SIG-M5 treated with dmso at 0.1 percent for 504 hours (cell line): ENCODE results near the gene CSTPP1.
"Not testable (repeated sequence)": the region's sequence is repeated elsewhere in the genome, so short reads cannot be mapped to it uniquely, and the experiment has no call there.

Experiments
- DNase-seq: peaks from one replicate; lab custom pipeline; 2025; ENCODE audit not compliant: unreplicated experiment; lab: John Stamatoyannopoulos, UW

Gene CSTPP1

DNA sequence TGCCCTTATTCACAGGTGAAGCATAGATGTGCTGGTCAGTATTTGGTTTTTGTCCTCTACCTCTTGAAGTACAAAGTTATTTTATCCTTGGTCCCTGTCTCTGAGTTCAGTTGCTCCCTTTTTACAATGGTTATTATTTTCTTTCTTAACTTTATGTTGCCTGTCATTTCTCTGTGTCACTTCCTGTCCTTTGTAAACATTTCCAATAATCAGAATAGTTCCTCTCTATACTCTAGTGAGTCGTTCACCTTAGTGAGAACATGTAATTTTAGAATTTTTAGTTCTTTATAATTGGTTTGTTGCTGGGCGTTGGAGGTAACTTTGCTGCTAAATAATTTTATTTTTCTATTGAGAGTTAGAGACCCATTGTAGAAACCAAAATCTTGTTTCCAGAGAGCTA lies 16.0 kb downstream of the CSTPP1 start:
- no peak for DNase-seq

DNA sequence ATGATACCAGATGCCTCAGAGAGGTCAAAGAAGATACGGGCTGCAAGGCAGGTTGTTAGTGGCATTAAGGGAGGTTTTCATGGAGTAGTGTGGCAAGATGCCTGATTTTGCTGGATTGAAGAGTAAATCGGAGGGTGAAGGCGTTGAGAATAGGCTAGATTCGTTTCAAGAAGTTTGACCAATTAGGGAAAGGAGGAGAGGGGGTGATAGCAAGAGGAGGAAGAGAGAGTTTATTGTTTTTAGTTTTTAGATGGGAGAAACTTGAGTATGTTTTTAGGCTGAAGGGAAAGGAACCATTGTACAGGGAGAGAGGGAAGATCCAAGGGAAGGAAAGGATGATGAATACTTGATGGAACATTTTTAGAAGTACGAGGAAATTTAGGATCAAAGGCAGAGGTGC lies 16.5 kb downstream of the CSTPP1 start:
- DNase-seq, result no peak

DNA sequence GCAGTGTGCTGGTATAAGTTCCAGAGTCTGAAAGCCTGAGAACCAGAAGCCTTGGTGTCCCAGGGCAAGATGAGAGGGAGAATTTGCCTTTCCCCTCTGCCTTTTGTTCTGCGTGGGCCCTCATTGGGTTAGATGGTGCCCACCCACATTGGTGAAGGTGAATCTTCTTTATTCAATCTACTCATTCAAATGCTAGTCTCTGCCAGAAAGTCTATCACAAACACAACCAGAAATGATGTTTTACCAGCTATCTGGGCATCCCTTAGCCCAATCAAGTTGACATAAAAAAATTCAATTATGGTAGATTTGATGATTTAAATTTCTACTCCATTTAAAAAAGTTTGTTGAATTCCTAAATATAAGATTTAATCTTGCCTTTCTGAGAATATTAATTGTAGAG lies 22.2 kb downstream of the CSTPP1 start:
- DNase-seq, result no peak

DNA sequence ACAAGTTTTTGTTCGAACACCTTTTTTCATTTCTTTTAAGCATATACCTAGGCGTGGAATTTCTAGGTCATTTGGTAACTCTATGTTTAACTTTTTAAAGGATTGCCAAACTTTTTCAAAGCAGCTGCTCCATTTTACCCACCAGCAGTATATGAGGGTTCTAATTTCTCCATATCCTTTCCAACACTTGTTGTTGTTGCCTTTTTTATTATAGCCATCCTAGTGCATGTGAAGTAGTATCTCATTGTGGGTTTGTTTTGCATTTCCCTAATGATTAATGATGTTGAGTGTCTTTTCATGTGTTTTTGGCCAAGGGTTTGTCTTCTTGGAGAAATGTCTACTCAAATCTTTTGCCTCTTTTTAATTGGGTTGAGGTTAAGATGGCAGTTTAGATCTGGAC lies 24.5 kb downstream of the CSTPP1 start:
- no peak for DNase-seq

DNA sequence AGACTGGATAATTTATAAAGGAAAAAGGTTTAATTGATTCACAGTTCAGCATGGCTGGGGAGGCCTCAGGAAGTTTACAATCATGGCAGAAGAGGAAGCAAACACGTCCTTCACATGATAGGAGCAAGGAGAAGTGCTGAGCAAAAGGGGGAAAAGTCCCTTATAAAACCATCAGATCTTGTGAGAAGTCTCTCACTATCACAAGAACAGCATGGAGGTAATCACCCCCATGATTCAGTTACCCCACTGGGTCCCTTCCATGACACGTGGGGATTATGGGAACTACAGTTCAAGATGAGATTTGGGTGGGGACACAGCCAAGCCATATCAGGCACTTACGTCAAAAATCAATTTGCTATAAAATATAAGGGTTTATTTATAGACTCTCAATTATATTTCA lies 25.3 kb downstream of the CSTPP1 start:
- DNase-seq, result not testable (repeated sequence)

DNA sequence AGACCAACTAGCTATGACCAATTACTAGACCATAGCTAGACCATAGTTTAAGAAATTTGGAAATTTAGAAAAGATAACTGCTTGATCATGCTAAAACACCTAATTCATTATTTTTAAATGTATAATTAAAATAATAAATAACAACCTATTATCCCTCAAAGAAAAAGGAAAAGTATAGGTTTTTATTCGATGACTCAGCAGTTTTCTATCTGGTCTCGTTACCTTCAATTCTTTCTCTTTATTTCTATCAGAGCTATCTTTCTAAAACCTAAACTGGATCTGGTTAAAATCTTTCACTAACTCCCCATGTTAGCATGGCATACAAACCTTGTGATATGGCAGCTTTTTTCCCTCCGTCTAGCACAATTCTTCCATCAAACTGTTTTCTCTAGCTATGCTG lies 27.3 kb downstream of the CSTPP1 start:
- no peak for DNase-seq

DNA sequence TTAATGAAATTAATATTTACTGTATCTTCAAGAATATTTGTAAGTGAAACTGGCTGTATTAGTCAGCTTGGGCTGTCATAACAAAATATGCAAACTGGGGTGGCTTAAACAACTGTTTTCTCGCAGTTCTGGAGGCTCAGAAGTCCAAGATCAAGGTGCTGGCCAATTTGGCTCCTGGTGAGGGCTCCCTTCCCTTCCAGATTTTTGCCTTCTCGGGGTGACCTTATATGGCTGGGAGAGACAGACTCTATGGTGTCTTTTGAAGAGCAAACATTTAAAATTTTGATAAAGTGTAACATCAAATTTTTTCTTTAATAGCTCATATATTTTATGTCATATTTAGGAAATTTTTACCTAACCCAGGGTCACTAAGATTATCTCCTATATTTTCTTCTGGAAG lies 30.2 kb downstream of the CSTPP1 start:
- DNase-seq, result no peak

DNA sequence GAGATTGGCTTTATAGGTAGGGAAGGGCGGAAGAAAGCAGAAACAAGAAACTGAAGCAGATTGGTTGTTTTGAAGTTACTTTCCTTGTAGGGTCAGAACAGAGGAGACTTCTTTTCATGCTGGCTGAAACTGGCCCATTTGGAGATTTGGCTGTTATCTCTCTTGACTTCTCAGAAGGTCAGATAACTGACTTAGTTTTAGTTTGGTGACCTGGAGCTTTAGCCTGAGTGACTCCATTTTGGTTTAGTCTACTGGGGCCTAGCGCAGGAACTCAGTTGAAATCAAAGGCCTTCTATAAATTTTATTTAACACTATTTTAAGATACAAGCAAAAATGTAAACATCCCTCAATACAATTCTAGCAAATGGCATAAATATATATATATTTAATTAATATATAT lies 31.4 kb downstream of the CSTPP1 start:
- DNase-seq, result no peak

DNA sequence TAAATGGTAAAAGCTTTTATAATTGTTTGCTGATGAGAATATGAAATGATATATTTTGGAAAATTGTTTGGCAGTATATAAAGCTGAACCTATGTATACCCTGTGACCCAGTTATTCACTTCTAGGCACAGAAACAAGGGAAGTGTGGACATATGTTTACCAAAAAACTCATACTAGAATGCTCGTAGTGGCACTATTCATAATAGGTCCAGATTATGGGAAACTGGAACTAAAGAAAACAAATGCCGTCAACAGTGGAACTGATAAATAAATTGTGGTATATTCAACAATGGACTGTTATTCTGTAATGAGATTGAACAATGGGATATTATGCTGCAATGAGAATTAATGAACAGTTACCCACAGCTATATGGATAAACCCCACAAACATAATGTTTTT lies 32.8 kb downstream of the CSTPP1 start:
- DNase-seq, result no peak

DNA sequence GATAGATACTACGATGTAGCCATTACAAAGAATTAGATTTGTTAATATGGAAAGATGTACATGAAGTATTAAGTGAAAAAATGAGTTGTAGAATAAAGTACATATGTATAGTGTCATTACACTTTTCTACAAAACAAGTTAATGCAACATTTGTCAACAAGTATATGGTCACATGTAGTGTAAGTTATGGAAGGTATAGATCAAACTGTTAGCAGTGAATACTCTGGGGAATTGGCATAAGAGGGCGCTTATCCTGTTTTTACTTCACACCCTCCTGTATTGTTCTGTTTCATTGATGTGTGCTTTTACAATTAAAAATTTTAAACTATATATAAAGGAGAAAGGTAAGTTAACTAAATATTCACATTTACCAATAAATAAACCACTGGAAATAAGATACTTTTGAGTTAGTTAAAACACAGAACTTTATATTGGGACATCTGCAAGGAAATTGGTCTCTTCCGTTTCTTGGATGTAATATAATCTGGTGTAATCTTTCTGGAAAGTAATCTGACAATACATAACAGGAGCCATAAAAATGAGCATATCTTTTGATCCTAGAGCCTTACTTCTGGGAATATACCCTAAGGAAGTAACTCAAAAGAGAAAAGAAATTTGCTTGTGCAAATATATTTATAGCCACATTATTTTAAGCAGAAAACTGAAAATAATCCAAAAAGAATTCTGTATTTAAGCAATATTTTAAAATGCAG lies 34.5 kb downstream of the CSTPP1 start:
- DNase-seq, result no peak

DNA sequence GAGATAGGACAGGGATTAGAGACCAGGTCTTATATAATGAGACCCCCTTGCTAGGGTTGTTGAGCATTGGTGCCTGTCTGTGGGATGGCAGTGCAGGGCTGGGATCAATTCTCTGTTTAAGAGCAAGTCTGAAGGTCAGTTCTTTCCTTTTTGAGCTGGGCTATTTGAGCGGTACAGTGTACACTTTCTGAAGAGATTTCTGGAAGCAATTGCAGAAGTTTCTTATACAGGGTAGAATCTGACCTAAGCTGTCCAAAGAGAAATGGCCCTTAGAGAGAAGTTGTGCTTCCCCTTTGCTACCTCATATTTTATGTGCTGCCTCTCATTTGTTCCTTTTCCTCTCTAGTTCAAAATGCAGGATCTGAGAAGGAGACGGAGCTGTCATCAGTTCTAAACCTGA lies 35.8 kb downstream of the CSTPP1 start:
- DNase-seq, result no peak

DNA sequence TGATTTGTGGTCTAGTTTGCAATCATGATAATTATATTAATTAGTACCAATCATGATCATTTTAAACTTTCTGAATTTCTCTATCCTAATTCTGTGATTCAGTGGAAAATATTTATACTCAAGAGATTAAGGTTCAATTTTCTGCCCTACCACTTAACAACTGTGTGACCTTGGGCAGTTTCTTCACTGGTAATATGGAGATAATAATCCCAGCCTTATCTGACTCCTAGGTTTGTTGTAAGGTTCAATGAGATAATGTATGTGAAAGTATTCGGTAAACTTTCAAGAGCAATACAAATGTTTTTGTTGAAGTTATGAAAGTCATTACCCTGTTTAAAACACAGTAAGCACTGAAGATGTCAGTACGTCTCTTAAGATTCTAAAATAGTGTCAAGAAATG lies 36.3 kb downstream of the CSTPP1 start:
- no peak for DNase-seq

DNA sequence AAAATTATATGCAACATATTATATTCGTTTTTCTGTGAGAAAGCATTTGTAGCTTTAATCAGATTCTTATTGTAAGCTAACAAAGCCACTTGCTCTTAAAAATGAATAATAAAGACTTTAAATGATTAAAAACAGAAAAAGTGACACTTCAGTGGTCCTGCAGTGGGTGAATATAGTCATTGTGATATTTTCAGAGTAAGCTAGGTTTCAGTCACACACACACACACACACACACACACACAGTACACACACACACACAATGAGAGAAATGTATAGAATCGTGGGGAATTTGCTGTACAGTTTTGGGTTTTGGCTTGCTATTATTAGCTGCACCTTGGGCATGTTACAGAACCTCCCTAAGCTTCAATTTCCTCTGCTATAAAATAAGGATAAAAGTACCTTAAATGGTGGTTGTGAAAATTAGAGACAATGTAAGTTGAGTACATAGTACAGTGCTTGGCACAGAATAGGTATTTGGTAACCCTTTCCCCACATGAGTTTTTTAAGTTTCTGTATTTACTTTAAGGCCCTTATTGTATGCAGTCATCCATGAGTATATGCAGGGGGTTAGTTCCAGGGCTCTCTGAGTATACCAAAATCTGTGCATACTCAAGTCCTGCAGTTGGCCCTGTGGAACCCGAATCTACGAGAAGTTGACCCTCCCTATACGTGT lies 39.8 kb downstream of the CSTPP1 start:
- no peak for DNase-seq

DNA sequence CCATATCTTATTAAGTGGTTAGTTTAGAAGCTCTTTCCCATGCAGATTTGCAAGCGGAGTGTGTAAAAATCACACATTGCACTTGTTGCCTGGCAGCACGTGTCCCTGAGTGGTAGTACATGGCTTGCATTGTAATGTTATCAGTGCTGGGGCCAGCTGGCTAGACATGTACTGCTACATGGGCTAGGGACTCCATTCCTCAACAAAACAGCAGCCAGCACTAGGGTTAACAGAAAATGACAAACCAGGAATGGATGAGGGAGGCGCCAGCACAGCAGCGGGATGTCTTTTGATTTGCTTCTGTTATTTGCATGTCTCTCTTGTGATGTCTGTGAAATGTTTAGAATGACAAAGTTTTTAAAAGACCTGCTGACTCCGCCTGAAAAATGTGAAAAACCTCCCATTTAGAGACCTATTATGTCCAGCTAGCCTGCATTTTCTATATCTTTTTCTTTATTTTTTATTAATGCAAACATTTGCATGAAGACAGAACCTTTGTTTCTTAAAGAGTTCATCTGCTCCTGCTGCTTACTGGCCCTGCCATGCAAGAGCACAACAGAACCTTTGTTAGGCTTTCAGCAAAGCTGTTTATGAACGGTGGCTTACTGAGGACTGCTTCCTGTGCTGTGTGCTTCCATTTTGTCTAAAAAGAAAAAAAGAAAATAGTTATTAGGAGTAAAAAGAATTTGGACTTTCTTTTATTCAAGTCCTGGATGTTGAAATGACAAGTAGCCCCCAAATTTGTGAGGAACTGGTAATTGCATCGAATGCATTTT lies 40.7 kb downstream of the CSTPP1 start:
- no peak for DNase-seq

DNA sequence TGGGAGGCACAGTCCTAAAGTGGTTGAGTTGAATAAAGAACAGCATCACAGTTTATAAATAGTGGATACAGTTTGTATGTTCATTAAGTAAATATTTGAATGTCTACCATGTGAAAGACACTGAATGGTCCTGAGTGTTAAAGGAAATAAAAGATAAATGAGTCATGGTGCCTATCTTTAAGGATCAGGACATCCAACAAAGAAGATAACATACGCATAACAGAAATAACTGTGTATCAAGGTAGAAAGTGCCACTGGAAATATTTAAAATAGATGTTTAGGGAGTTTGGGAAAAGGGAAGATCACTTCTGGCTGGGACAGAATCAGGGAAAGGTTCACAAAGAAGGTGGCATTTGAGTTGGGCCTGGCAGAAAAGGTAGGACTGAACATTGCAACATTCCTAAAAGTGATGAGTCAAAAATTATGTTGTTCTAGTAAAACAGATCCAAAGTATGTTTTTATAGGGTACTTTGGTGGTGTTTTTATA lies 41.5 kb downstream of the CSTPP1 start:
- DNase-seq, result no peak

DNA sequence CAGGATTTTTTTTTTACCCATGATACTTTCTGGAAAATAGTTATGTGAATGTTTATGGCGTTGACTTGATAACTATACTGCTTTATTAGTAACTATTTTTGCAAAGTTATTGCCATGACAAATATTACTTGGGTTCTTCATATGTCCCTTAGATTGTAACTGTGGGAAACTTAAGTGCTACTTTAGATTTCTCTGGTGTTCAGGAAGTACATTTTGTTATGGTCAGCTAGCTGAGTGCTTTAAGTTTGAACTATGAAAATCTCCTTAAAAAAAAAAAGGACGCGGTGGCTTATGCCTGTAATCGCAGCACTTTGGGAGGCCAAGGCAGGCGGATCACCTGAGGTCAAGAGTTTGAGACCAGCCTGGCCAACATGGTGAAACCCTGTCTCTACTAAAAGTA lies 42.8 kb downstream of the CSTPP1 start:
- no peak for DNase-seq

DNA sequence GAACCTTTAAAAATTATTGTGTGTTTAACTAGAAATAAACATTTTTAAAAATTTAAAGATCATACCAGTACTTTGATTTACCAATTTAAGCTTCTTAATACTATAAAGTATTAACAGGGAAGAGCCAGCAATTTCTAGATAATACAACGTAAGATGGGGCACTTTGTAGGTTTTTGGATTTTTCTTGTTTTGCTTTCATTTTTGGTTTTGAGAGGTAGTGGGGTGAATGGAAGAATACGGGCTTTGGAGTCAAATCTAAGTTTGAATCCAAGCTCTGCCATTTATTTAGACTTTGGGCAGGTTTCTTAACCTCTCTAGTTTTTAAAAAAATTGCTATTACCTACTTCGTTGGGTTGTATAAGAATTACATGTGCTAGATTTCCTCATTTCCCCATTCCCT lies 44.9 kb downstream of the CSTPP1 start:
- no peak for DNase-seq

DNA sequence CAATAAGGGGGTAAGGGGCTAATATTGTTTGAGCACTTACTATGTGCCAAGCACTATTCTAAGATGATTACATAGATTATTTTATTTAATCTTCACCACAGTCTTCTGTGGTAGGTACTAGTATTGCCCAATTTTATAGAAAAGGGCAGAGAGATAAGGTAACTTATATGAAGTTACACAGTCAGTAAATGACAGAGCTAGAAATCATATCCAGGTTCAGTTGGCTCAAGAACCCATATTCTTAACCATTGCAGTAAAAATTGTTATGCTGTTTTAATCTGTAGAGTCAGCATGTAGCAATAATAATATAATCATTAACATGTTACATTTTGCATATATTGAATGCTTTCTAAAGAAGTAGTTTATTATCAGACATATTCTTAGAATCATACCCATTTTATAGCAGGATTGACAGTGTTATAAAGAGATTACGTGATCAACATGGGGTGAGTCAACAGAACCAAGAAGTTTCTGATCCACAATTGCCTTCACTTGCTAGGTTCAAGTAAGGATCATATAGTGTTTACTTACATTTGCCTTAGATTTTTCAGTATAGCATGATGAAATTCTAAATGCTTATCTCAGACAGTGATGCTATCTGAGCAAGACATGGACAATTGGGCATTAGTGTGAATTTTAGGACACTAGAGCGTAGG lies 46.4 kb downstream of the CSTPP1 start:
- no peak for DNase-seq

DNA sequence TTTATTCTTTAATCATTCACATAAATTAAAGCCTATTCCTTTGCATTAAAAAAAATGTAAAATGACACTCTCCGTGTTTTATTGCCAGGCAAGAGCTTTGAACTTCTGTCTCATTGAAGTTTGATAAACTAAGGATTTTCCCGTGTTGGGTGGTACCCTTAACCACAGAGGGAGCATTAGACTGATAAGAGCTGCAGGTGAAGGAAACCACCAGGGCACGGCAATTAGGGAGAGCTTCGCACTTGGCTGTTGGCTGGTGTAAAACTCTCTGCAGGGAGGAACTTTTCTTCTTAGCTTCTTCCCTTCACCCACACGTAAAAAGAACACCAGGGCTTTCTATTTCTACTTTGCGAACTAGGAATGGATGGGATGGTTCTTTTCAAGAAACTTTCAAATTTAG lies 47.0 kb downstream of the CSTPP1 start:
- no peak for DNase-seq

DNA sequence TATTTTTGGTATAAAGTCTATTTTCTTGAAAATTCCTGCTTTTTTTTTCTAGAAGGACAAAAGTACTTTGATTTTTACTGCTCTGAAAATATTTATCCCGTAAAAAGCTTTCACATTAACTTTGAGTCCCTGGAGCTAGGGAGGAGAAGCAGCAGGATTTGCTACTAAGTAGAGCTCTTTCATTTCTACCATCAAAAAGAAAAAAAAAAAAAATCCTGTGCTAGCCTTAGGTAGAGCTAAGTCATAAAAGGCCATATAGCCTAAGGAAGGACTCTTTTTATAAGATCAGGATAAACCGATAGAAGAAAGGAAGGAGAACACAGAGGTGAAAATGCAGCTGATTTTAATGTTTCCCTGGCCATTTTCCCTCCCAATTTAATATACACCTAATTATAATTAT lies 48.0 kb downstream of the CSTPP1 start:
- no peak for DNase-seq

DNA sequence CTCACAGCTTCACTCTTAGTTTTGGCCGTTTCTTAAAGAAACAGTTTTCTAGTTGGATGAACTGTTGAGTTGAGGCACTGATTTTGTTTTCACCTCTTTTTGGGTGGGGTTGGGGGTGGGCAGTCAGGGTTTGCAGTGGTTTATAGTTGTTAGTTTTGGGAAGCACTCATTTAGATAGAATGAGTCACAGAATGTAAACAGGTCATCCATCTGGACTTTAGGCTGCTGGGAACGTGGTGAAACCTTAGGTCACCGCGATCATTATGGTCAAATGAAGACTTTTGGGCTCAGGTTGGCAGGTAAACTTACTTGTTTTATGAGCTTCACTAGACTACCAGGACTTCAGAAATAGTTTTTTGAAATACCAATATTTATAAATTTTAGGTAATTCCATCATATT lies 48.4 kb downstream of the CSTPP1 start:
- no peak for DNase-seq

DNA sequence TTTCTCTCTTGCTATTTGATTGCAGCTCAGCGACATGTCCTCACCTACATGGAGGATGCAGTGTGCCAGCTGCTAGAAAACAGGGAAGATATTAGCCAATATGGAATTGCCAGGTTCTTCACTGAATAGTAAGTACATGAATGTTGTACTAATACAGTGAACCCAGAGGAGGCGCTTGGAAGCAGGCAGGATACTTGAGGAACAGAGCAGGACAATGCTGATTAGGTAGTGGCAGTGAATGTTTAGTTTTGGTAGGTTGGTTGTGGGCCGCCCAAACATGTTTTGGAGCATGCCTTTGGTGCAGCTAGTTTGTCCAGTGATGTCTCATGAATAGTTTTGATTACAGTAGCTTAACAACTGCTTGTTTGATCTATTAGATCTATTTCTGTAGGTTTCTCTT lies 50.6 kb downstream of the CSTPP1 start:
- DNase-seq, result no peak
